SU-DHL-6 (cell line): Measurements from ENCODE around the gene KRTDAP.
"Not testable (repeated sequence)": the region's sequence is repeated elsewhere in the genome, so short reads cannot be mapped to it uniquely, and the experiment has no call there.

ENCODE experiments used
- H2AFZ ChIP-seq: fragments of 200-600 bp; sonication (generic); 2 replicates; pipeline ENCODE4 v1.6.1; 2014; ENCODE audit warnings: low read depth, mild to moderate bottlenecking, moderate library complexity, mixed read lengths, antibody characterized with exemption, low read length; ENCODE audit not compliant: severe bottlenecking
- H3F3A ChIP-seq: fragments of 200-600 bp; shearing (Covaris generic); 2 replicates; pipeline ENCODE4 v1.6.0; 2016; ENCODE audit warnings: antibody characterized with exemption, mild to moderate bottlenecking; ENCODE audit not compliant: insufficient read depth
- H3K27ac ChIP-seq: fragments of 200-600 bp; sonication (generic); 2 replicates; pipeline ENCODE4 v1.5.1; 2016; ENCODE audit warnings: low read depth, mild to moderate bottlenecking, low read length, moderate library complexity, mixed read lengths
- H3K27me3 ChIP-seq: fragments of 200-600 bp; sonication (generic), shearing (Covaris generic); 2 replicates; pipeline ENCODE4 v1.6.0; 2014; ENCODE audit warnings: mild to moderate bottlenecking, low read length
- H3K36me3 ChIP-seq: fragments of 200-600 bp; sonication (generic); 2 replicates; pipeline ENCODE4 v1.6.1; 2014; ENCODE audit warnings: mild to moderate bottlenecking, low read length, mixed read lengths
- H3K4me2 ChIP-seq: fragments of 300-600, 200-600 bp; shearing (Covaris generic), sonication (generic); 2 replicates; pipeline ENCODE4 v1.6.0; 2014; ENCODE audit warnings: low read length, low read depth, mild to moderate bottlenecking; ENCODE audit not compliant: poor library complexity, severe bottlenecking
- H3K4me3 ChIP-seq: fragments of 200-600 bp; sonication (generic); 2 replicates; pipeline ENCODE4 v1.5.1; 2014; ENCODE audit warnings: antibody characterized with exemption, low read length, mild to moderate bottlenecking, mixed read lengths; ENCODE audit not compliant: insufficient read depth, poor library complexity, severe bottlenecking
- H3K79me2 ChIP-seq: fragments of 200-600 bp; sonication (generic); 2 replicates; pipeline ENCODE4 v1.6.1; 2014; ENCODE audit warnings: mild to moderate bottlenecking, low read length, moderate library complexity; ENCODE audit not compliant: insufficient read depth
- H3K9ac ChIP-seq: fragments of 200-600 bp; sonication (generic); 2 replicates; pipeline ENCODE4 v1.7.0; 2014; ENCODE audit warnings: mild to moderate bottlenecking, low read length
- H3K9me2 ChIP-seq: fragments of 200-600 bp; sonication (generic); replicated peaks from 2 replicates; pipeline ENCODE4 v1.6.1; 2014; ENCODE audit warnings: low read length; ENCODE audit not compliant: insufficient read depth
- H3K9me3 ChIP-seq: fragments of 200-600 bp; sonication (generic); 2 replicates; pipeline ENCODE4 v1.6.1; 2014; ENCODE audit warnings: low read length, mixed read lengths; ENCODE audit not compliant: insufficient read depth
- H4K20me1 ChIP-seq: fragments of 200-600 bp; sonication (generic); 2 replicates; pipeline ENCODE4 v1.6.1; 2014; ENCODE audit warnings: low read depth, mild to moderate bottlenecking, antibody characterized with exemption, low read length, moderate library complexity, mixed read lengths
- EZH2phosphoT487 ChIP-seq: fragments of 200-600 bp; sonication (generic), shearing (Covaris generic); conservative IDR thresholded peaks from 2 replicates; pipeline ENCODE4 v1.6.1; 2018; ENCODE audit warnings: mild to moderate bottlenecking, antibody characterized with exemption, low read length, moderate library complexity, mixed read lengths
- TF ChIP-seq, protein P1 (sequence below): fragments of 200-600 bp; sonication (generic); IDR thresholded peaks from one replicate; pipeline ENCODE4 v1.5.1; 2017; ENCODE audit warnings: antibody characterized with exemption, mild to moderate bottlenecking, low read length, moderate library complexity; ENCODE audit not compliant: insufficient read depth, poor library complexity, severe bottlenecking

KRTDAP gene

DNA sequence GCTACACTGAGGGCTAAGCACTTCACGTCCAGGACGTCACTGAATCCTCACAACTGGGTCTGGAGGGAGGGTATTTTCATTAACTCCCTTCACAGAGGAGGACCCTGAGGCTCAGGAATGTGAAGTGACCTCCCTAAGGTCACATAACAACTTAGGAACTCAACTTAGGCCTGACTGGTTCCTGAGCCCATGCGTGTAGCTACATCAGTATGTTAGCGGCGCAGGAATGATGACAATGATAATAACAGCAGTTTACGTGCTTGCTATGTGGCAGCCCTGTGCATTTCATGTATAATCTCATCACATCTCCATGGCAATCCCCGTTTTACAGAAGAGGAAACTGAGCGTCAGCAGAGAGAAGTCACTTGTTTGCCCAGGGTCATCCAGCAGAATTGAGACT, 18.3 kb downstream of the KRTDAP start:
- H4K20me1 ChIP-seq: no peaks in the 10 kb centered on the region
- H3K4me2 ChIP-seq: no peak overlapping the region
- no peak overlapping the region for H2AFZ ChIP-seq
- H3K36me3 ChIP-seq: no peaks in the 10 kb centered on the region
- H3F3A ChIP-seq: no peaks in the 10 kb centered on the region
- no peaks in the 10 kb centered on the region for H3K27me3 ChIP-seq
- H3K27ac ChIP-seq: no peak overlapping the region
- H3K79me2 ChIP-seq: no peaks in the 10 kb centered on the region
- no peaks in the 10 kb centered on the region for H3K9me2 ChIP-seq
- TF ChIP-seq EZH2phosphoT487: no peak
- TF ChIP-seq, protein P1, sequence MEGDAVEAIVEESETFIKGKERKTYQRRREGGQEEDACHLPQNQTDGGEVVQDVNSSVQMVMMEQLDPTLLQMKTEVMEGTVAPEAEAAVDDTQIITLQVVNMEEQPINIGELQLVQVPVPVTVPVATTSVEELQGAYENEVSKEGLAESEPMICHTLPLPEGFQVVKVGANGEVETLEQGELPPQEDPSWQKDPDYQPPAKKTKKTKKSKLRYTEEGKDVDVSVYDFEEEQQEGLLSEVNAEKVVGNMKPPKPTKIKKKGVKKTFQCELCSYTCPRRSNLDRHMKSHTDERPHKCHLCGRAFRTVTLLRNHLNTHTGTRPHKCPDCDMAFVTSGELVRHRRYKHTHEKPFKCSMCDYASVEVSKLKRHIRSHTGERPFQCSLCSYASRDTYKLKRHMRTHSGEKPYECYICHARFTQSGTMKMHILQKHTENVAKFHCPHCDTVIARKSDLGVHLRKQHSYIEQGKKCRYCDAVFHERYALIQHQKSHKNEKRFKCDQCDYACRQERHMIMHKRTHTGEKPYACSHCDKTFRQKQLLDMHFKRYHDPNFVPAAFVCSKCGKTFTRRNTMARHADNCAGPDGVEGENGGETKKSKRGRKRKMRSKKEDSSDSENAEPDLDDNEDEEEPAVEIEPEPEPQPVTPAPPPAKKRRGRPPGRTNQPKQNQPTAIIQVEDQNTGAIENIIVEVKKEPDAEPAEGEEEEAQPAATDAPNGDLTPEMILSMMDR: no peak
- H3K4me3 ChIP-seq: no peak overlapping the region
- no peaks in the 10 kb centered on the region for H3K9me3 ChIP-seq
- no peak overlapping the region for H3K9ac ChIP-seq

DNA sequence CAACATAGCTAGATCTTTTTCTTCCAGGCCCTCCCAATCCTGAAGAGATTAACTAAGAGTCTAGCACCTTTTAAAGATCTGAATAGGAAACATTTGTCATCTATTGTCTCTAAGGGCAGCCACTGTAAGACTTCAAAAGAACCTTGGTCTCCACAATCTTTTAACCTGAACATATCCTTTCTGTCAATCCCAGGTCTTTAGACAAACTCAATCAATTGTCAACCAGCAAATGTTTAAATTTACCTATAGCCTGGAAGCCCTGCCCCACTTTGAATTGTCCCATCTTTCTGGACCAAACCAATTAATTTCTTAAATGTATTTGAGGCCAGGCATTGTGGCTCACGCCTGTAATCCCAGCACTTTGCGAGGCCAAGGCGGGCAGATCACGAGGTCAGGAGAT, 19.2 kb downstream of the KRTDAP start:
- not testable (repeated sequence) for H3K36me3 ChIP-seq, H3F3A ChIP-seq, H4K20me1 ChIP-seq, H3K4me2 ChIP-seq, H3K9ac ChIP-seq, H2AFZ ChIP-seq, H3K27me3 ChIP-seq, H3K9me3 ChIP-seq, H3K9me2 ChIP-seq, H3K4me3 ChIP-seq, H3K27ac ChIP-seq, H3K79me2 ChIP-seq

DNA sequence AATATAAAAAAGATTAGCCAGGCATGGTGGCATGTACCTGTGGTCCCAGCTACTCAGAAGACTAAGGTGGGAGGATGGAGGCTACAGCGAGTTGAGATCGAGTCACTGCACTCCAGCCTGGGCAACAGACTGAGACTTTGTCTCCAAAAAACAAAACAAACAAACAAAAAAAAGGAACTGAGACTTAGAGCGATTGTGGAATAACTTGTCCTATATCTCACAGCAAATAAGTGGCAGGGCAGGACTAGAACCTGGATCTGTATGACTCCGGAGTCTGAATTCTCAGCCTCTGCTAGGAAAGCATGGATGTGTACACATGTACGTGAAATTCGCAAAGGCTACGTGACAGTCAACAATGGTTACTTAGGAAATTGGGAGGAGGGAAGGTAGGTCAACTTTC, 20.1 kb downstream of the KRTDAP start:
- Histone ChIP-seq H3K4me3 (no peak overlapping the region), H3F3A (no peaks in the 10 kb centered on the region), H3K36me3 (no peaks in the 10 kb centered on the region), H3K27me3 (no peaks in the 10 kb centered on the region), H3K9ac (no peak overlapping the region), H3K79me2 (no peaks in the 10 kb centered on the region), H3K9me3 (no peaks in the 10 kb centered on the region), H3K9me2 (no peaks in the 10 kb centered on the region), H3K27ac (no peak overlapping the region), H4K20me1 (no peaks in the 10 kb centered on the region), H3K4me2 (no peak overlapping the region), H2AFZ (no peak overlapping the region)
- no peak for TF ChIP-seq EZH2phosphoT487
- TF ChIP-seq, protein P1: no peak

DNA sequence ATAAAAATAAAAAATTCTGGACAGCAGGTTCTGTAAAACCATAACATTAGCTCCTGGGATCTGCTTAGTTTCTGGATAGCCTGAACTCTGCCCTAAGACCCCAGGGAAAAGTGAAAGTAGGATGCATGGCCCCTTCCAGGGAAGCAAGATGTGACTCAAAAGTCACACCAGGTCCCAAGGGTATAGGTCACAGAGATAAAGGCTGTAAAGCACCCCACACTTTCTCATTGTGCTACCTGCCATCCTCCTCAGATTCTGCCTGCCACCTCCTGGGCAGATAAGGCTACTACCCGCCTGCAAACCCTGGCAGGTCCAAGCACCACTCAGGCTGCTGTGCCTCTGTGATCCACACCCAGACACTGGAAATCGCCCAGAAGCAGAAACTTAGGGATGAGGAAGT, 21.6 kb downstream of the KRTDAP start:
- Histone ChIP-seq H3K9me2 (no peaks in the 10 kb centered on the region), H3K27me3 (no peaks in the 10 kb centered on the region), H3K4me3 (no peak overlapping the region), H4K20me1 (no peaks in the 10 kb centered on the region), H3K79me2 (no peaks in the 10 kb centered on the region), H2AFZ (no peak overlapping the region), H3F3A (no peaks in the 10 kb centered on the region), H3K27ac (no peak overlapping the region), H3K9me3 (no peaks in the 10 kb centered on the region), H3K9ac (no peak overlapping the region), H3K36me3 (no peaks in the 10 kb centered on the region), H3K4me2 (no peak overlapping the region)
- TF ChIP-seq EZH2phosphoT487: no peak
- TF ChIP-seq, protein P1: peak; percentile 40
